GM23248 (cell line): ENCODE results near the gene ZNF398.

ENCODE experiments used
- EZH2 ChIP-seq: fragments of 200-600 bp; sonication (generic); IDR thresholded peaks from 2 replicates; pipeline ENCODE4 v1.6.1; 2018; ENCODE audit warnings: antibody characterized with exemption, mild to moderate bottlenecking; ENCODE audit not compliant: insufficient read depth, poor library complexity, severe bottlenecking
- EZH2phosphoT487 ChIP-seq: fragments of 200-600 bp; sonication (generic); IDR thresholded peaks from 2 replicates; pipeline ENCODE4 v1.6.1; 2018; ENCODE audit warnings: antibody characterized with exemption, moderate library complexity, mild to moderate bottlenecking, low read depth; ENCODE audit not compliant: insufficient read depth

DNA sequence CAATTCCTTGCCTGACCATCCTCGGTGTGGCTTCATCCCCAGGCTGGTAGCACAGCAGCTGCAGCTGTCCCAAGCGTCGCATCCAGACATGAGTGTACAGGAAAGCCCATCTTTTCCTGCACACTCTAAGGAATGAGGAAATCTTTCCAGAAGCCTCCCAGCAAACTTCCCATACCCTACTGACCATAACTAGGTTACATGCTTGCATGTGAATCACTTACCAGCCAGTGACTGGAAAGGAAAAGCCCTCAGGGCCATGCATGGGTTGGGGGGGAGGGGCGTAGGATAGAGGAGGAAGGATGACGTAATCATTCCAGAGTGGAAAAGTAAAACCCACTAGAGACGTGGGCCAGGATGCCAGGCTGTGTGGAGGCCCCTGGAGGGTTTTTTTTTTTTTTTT is 73.3 kb downstream of the ZNF398 start:
- TF ChIP-seq EZH2phosphoT487 (no peak), EZH2 (no peak)
